GM23338 (cell line): ENCODE measurements around the gene SORD.

Experiments used
- CREB1 ChIP-seq: fragments of 250-450 bp; sonication (Bioruptor Pico); IDR thresholded peaks from 2 replicates; pipeline ENCODE4 v1.5.0; 2020; ENCODE audit warnings: low read depth, mild to moderate bottlenecking, moderate library complexity
- ETS1 ChIP-seq: IDR thresholded peaks from 2 replicates; pipeline ENCODE4 v1.6.1; 2016; ENCODE audit warnings: antibody characterized with exemption
- EZH2 ChIP-seq: fragments of 200-600 bp; sonication (generic); IDR thresholded peaks from one replicate; pipeline ENCODE4 v1.8.0; 2017; ENCODE audit warnings: antibody characterized with exemption, mild to moderate bottlenecking, low read depth; ENCODE audit not compliant: unreplicated experiment
- EZH2phosphoT487 ChIP-seq: fragments of 200-600 bp; sonication (generic); IDR thresholded peaks from one replicate; pipeline ENCODE4 v1.8.1; 2018; ENCODE audit warnings: antibody characterized with exemption; ENCODE audit not compliant: unreplicated experiment
- JUNB ChIP-seq: IDR thresholded peaks from one replicate; pipeline ENCODE4 v1.6.1; 2016; ENCODE audit warnings: antibody characterized with exemption; ENCODE audit not compliant: unreplicated experiment
- NANOG ChIP-seq: IDR thresholded peaks from 2 replicates; pipeline ENCODE4 v1.6.1; 2016; ENCODE audit warnings: antibody characterized with exemption, borderline replicate concordance
- POLR2AphosphoS5 ChIP-seq: IDR thresholded peaks from 2 replicates; pipeline ENCODE4 v1.6.1; 2016; ENCODE audit warnings: antibody characterized with exemption, low read depth
- REST ChIP-seq: IDR thresholded peaks from one replicate; pipeline ENCODE4 v1.6.1; 2018; ENCODE audit warnings: antibody characterized with exemption; ENCODE audit not compliant: unreplicated experiment
- ZNF462 ChIP-seq: fragments of 250-450 bp; sonication (Bioruptor Pico); IDR thresholded peaks from 2 replicates; pipeline ENCODE4 v1.5.0; 2020; ENCODE audit warnings: mild to moderate bottlenecking, moderate library complexity
- TF ChIP-seq, protein P1 (sequence below), 2 experiments: fragments of 200-600 bp in 1 of 2; sonication (generic) in 1 of 2; conservative IDR thresholded peaks; 2 replicates each; pipeline versions ENCODE4 v1.5.1 to v1.6.1; 2016 to 2017; ENCODE audit warnings: antibody characterized with exemption in 2 of 2, low read depth in 2 of 2, mild to moderate bottlenecking in 2 of 2, moderate library complexity in 1 of 2

DNA sequence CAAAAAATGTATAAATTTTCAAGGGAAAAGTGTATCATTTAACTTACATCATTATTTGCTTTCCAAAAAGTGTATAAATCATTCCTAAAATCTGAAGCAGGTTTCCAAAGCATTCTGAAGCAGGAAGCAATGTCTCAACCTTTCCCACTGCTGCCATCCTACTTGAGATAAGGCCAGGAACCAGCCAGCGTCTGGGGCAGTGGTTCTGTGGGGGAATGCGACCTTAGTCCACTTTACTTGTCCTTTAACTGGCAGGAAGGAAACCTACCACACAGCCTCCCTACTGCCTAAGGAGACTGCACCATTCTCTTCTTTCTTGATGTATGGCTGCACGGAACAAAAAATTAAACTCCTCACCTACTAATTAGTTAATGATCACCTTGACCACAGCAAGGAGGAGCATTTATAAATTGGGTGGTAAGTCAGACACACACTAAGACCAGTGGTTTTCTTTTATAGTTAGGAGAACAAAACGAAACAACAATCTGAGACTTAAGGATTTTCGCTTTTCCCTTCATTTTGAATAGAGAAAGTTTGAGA, 3.7 kb downstream of the SORD start:
- TF ChIP-seq EZH2 (no peak), POLR2AphosphoS5 (no peak), EZH2phosphoT487 (no peak), JUNB (no peak), CREB1 (CRISPR knock-in tag) (no peak), REST (no peak), ETS1 (no peak), ZNF462 (no peak), NANOG (no peak)
- TF ChIP-seq, protein P1, sequence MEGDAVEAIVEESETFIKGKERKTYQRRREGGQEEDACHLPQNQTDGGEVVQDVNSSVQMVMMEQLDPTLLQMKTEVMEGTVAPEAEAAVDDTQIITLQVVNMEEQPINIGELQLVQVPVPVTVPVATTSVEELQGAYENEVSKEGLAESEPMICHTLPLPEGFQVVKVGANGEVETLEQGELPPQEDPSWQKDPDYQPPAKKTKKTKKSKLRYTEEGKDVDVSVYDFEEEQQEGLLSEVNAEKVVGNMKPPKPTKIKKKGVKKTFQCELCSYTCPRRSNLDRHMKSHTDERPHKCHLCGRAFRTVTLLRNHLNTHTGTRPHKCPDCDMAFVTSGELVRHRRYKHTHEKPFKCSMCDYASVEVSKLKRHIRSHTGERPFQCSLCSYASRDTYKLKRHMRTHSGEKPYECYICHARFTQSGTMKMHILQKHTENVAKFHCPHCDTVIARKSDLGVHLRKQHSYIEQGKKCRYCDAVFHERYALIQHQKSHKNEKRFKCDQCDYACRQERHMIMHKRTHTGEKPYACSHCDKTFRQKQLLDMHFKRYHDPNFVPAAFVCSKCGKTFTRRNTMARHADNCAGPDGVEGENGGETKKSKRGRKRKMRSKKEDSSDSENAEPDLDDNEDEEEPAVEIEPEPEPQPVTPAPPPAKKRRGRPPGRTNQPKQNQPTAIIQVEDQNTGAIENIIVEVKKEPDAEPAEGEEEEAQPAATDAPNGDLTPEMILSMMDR (conservative IDR thresholded peaks at IDR 0.05; ENCODE audit: low read depth in 2 of 2) = no peak
